Skeletal muscle cell (primary cell): ENCODE results near the gene CPSF4L.
"Not testable (repeated sequence)": the region's sequence is repeated elsewhere in the genome, so short reads cannot be mapped to it uniquely, and the experiment has no call there.

Experiments
- DNase-seq: peaks from one replicate; pipeline ENCODE4 v3.0.0-alpha.2; 2010; ENCODE audit warnings: low read depth
- H3K4me3 ChIP-seq: 2 replicates; pipeline ENCODE4 v1.5.1; 2011; ENCODE audit warnings: low read depth, mild to moderate bottlenecking, control low read depth, low read length, moderate library complexity

CPSF4L gene

GRCh38 chr17:73261617-73261951 lies at the start of gene CPSF4L:
Gene CPSF4L (minus strand): TSS chr17:73261880. CDS start chr17:73261818, 62 bp downstream.
- H3K4me3 ChIP-seq: no peak within 1 kb of the TSS
- no peak for DNase-seq

GRCh38 chr17:73311428-73311780 lies 49.7 kb upstream of the CPSF4L start:
- DNase-seq: no peak
- peak overlapping the region; percentile 98 for H3K4me3 ChIP-seq

- H3K4me3 ChIP-seq: peak overlapping the region; percentile 98
- DNase-seq: no peak
Observed at GRCh38 chr17:73309727-73310596, 48.3 kb upstream of the CPSF4L start.

GRCh38 chr17:73308959-73309358 lies 47.3 kb upstream of the CPSF4L start:
- H3K4me3 ChIP-seq, DNase-seq: not testable (repeated sequence)

DNA sequence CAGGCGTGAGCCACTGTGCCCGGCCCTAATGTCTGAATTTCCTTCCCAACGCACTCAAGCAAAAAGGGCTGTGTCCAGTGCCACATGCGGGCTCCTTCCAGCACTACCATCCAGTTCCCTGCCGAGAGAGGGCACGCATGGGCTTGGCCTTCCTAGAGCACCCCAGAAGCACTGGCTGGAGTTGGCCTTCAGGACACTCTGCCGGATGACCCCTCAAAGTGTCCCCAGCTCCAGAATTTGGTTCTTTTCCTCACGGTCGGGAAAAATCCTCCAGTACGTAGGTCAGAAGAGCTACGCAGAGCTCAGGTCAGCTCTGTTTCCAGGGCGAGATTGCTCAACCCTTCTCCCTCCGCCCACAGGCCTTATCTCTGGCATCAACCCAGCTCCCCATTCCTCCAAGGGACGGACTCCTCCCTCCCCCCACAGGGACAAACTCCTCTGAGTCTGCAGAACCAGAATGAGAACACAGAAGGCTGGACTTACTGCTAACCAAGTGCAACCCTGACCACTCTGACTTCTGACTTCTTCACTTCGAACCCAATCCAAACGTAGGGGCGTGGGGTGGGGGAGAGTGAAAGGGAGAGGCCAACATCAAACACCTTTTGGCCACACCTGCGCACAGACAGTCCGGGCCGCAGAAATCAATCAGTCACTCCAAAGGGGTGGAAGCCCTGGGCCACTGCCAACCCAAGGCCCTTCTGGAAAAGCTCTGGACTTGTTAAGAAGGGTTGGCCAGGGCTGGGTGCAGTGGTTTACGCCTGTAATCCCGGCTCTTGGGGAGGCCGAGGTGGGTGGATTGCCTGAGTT lies 46.5 kb upstream of the CPSF4L start:
- DNase-seq: no peak
- peak overlapping the region; percentile 9 for H3K4me3 ChIP-seq

DNA sequence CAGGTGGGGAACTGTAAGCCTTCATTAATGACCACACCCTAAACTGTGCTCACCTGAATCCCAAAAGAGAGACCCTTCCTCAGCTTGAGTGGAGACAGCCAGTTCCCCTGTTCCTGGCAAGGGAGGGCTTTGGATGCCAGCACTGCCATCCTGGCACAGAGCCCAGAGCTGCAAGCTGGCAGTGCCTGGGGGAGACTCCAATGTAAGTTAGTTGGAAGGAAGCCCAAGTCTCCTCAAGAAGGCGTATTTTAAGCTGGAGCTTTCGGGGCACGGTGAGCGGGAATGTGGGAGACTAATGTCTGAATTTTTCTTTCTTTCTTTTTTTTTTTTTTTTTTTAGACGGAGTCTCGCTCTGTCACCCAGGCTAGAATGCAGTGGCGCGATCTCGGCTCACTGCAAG lies 45.5 kb upstream of the CPSF4L start:
- no peak overlapping the region for H3K4me3 ChIP-seq
- DNase-seq: no peak

DNA sequence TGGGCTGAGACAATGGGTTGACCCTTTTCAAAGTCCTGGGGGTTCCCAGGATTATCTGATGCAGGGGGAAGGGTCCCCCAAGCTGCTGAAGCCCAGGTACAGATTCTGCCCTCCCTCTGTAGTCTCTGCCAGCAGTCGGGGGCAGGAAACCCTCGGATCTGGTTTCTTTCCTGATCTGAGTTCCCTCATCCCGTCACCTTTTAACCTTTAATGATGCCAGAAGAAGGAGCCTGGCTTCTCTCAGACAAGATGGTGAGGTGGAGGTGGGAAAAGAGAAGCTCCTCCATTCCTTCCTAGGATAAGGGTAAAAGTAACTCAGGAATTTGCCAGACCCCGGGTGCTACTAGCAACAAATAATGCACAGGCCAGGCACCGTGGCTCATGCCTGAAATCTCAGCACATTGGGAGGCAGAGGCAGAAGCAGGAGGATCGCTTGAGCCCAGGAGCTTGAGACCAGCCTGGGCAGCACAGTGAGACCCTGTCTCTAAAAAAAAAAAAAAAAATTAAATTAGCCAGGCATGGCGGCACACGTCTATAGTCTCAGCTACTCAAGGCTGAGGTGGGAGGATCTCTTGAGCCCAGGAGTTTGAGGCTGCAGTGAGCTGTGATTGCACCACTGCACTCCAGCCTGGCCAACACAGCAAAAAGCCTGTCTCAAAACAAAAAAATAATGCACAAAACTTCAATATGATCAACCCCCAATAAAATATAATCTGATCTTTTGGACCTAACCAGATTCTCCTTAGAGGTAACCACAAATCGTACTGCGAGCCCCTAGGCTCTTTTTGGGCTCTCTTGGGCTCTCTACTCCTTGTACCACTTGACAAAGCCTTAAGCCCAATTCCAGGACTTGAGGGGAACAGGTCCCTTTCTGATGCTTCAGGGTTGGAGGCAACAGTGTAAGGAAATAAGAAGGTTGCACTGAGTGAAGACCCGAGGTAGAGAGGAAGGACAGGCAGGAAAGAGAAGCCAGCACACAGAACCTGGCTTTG lies 44.5 kb upstream of the CPSF4L start:
- H3K4me3 ChIP-seq: peak overlapping the region; percentile 32
- no peak for DNase-seq

- DNase-seq: no peak
- H3K4me3 ChIP-seq: peak overlapping the region; percentile 32
Observed at GRCh38 chr17:73304971-73305812, 43.5 kb upstream of the CPSF4L start.

DNA sequence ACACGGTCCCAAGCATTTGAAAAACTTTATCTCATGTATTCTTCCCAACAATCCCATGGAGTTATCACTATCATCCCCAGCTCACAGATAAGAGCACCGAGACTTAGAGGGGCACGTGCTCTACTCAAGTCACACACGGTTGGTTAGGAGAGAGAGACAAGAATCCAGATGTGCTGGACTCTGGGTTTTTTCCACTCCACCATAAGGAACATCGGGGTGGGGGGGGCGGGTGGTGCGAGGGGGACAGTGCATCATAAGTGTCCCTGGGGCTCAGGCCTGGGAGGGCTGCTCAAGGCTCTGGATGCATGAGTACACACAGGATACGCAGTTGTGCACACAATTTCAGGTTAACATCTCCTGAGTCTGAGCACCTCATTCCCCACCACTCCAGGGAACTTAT lies 42.8 kb upstream of the CPSF4L start:
- no peak for DNase-seq
- H3K4me3 ChIP-seq: no peak overlapping the region

DNA sequence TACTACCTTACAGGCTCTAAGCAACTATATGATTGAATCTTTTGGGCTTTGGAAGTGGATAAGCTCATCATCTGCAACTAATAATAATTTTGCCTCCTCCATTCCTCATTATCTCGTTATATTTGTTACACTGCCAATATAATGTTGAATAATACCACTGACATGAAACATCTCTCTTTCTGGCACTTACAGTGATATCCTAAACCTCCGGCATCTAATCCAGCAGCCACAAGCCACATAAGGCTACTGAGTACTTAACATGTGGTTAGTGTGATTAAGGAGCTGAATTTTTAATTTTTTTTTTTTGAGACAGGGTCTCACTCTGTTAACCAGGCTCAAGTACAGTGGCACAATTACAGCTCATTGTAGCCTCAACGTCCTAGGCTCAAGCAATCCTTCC lies 40.5 kb upstream of the CPSF4L start:
- no peak for DNase-seq
- no peak overlapping the region for H3K4me3 ChIP-seq

- no peak overlapping the region for H3K4me3 ChIP-seq
- no peak for DNase-seq
Observed at GRCh38 chr17:73301369-73301768, 39.7 kb upstream of the CPSF4L start.

GRCh38 chr17:73300392-73300791 lies 38.7 kb upstream of the CPSF4L start:
- DNase-seq: no peak
- H3K4me3 ChIP-seq: no peak overlapping the region

DNA sequence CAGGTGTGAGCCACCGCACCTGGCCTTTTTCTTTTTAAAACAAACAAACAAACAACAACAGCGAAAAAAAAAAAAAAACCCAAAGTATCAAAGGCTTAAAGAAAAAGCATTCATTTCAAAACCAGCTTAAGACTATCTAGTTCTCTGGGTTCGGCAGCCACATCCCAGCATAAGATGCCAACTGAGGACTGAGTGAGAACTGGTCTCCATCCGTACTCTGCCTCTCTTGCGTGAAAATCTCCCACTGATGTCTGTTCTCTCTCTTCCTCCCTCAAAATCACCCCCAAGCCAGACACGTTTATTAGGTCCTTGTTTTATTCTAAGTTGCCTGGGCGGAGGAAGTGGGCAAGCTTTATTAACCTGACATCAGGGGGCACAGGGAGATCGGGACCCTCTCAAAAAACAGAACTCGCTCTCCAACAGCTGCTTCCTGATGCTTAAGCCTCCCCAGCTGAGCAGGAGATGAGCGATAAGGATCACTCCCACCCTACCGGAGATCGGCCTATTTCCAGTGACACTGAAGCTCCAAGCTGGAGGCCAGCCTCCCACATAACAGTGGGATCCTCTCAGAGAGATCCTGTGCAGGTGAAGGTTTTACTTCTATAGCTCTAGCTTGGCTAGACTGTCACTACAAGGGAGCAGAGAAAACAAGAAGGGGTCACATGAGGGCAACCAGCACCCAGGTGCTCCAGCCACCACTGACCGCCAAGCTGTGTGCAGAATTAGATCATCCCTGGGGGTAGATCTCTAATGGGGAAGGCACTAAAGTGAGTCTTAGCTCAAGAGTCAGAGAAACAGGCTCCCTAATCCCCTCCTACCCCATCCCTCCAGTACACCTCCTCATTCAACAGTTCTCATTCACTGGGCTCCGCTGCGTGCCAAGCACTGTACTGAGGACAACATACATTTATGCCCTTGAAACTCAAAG lies 36.5 kb upstream of the CPSF4L start:
- H3K4me3 ChIP-seq: no peak overlapping the region
- no peak for DNase-seq

DNA sequence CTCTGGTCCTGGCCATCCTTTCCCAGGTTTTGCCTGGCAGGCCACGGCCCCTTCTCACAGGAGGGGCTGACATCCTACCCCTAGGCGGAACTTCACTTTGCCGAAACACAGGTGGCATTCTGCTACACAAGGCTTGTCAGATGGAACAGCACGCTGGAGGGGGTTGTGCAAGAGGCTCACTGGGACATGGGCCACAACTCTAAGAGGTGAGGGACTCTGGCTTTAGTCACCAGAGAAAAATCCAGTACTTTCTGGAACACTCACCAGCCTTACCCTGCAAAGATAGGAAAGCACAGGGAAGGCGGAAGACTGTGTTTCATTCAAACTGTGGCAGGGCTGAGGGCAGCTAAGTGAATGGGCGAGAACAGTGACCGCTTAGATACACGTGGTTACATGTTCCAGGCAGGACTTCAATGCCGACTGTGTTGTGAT lies 31.8 kb upstream of the CPSF4L start:
- no peak for DNase-seq

GRCh38 chr17:73293031-73293430 lies 31.4 kb upstream of the CPSF4L start:
- no peak overlapping the region for H3K4me3 ChIP-seq
- no peak for DNase-seq

More for the DNA sequence above, 31.8 kb upstream of the CPSF4L start:
- no peak overlapping the region for H3K4me3 ChIP-seq

DNA sequence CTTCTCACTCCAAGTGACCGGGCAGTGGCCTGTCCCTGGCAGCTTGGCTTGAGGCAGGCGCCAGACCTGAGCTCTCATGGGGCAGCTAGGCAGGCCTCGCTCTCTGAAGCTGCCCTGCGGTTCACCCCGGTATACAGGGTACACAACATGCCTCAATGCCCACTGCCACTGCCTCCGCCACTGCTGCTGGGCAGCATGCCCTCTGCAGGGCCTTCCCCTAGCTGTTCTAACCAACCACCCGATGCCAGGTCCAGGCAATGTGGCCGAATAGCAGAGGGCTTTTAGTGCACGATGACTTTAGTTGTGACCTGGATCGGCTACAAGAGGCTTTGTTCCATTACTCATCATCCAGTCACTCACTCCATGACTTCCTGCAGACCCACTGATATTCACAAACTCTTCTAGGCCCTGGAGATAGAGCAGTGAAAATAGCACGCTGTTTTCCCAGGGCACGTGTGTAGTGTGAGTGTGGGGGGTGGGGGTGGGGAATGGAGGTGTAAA lies 30.4 kb upstream of the CPSF4L start:
- no peak for DNase-seq
- H3K4me3 ChIP-seq: no peak overlapping the region

DNA sequence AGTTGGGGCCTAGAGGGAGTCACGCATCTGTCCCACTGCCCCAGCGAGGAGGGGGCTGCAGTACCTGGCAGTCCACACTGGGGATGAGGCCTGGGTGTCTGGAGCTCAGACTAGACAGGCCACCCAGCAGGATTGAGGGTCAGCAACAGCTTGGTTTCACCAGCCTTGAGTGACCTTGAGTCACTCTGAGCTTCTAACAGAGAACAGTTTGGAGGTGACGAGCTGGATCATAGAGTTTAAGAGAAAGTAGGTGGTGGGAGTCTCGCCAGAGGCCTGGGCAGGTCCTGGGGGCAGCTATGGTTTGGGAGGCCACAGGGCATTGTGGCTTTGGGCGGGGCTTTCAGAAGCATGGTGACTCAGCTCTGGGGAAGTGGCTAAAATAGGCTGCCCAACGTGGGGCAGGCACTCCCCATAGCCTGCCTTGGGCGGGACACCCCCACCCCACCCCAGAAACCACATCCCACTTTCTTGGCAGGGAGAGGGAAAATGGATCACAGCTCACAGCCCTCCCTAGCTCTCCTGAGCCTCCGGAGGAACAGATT lies 29.7 kb upstream of the CPSF4L start:
- H3K4me3 ChIP-seq: no peak overlapping the region
- peak; percentile 70 for DNase-seq
